SK-N-SH (cell line): ENCODE data around the gene SECISBP2L. TPM values are rescaled to one million over a fixed set of nuclear protein-coding genes. Genes with fewer than 3 reads are reported as not detected.

Source experiments
- CTCF ChIA-PET: fragments of 300-600, 350-600 bp; formaldehyde crosslinking; extraction: SDS; loops from one replicate; lab custom pipeline; 2021; lab: Yijun Ruan, JAX
- POLR2A ChIA-PET: fragments of 350-600 bp; sonication (Branson Sonifier 250); formaldehyde crosslinking; extraction: SDS; loops from one replicate; lab custom pipeline; 2020; ENCODE audit warnings: antibody characterized with exemption, inconsistent platforms; lab: Yijun Ruan, JAX
- DNase-seq: peaks from one replicate; pipeline ENCODE4 v3.0.0; 2012
- H2AFZ ChIP-seq: fragments of 200-600 bp; sonication (generic); 2 replicates; pipeline ENCODE4 v1.8.1; 2016; ENCODE audit warnings: antibody characterized with exemption, mild to moderate bottlenecking, low read depth
- H3F3A ChIP-seq: fragments of 200-600 bp; sonication (generic); replicated peaks from 2 replicates; pipeline ENCODE3; 2016; ENCODE audit warnings: antibody characterized with exemption, mild to moderate bottlenecking; ENCODE audit not compliant: insufficient read depth
- H3K27ac ChIP-seq, 2 experiments: fragments of 200-500 bp in 1 of 2; fragments of 200-600 bp in 1 of 2; sonication (Bioruptor generic) in 1 of 2; sonication (generic), shearing (Covaris generic) in 1 of 2; 2 replicates each; pipeline versions ENCODE4 v1.5.1 to v1.6.1; 2014 to 2016; ENCODE audit warnings: low read depth in 2 of 2, inconsistent platforms in 1 of 2, low read length in 1 of 2, mild to moderate bottlenecking in 1 of 2, mixed read lengths in 1 of 2
- H3K27me3 ChIP-seq: fragments of 200-600 bp; sonication (generic), shearing (Covaris generic); 2 replicates; pipeline ENCODE4 v1.6.1; 2016; ENCODE audit warnings: mixed run types; ENCODE audit not compliant: insufficient read depth
- H3K36me3 ChIP-seq, 2 experiments: fragments of 200-500 bp in 1 of 2; fragments of 200-600 bp in 1 of 2; sonication (Bioruptor generic) in 1 of 2; sonication (generic) in 1 of 2; replicated peaks in 1 of 2; 2 replicates each; pipeline versions ENCODE3 to v1.5.1; 2014 to 2016; ENCODE audit warnings: low read length in 1 of 2, mild to moderate bottlenecking in 1 of 2; ENCODE audit not compliant: insufficient read depth in 2 of 2, control insufficient read depth in 1 of 2
- H3K4me1 ChIP-seq, 2 experiments: fragments of 200-500 bp in 1 of 2; fragments of 200-600 bp in 1 of 2; sonication (Bioruptor generic) in 1 of 2; sonication (generic), shearing (Covaris generic) in 1 of 2; 2 replicates each; pipeline versions ENCODE4 v1.5.1 to v1.6.1; 2014 to 2016; ENCODE audit warnings: low read depth in 1 of 2, low read length in 1 of 2, mixed run types in 1 of 2; ENCODE audit not compliant: insufficient read depth in 2 of 2, control insufficient read depth in 1 of 2
- H3K4me2 ChIP-seq: fragments of 200-600 bp; sonication (generic), shearing (Covaris generic); 2 replicates; pipeline ENCODE4 v1.6.1; 2017; ENCODE audit warnings: mixed run types
- H3K4me3 ChIP-seq, 2 experiments: fragments of 200-500 bp in 1 of 2; fragments of 200-600 bp in 1 of 2; sonication (Bioruptor generic) in 1 of 2; sonication (generic), shearing (Covaris generic) in 1 of 2; 2 replicates each; pipeline versions ENCODE4 v1.5.1 to v1.8.1; 2014 to 2016; ENCODE audit warnings: low read depth in 2 of 2, inconsistent platforms in 1 of 2, low read length in 1 of 2, mild to moderate bottlenecking in 1 of 2, mixed read lengths in 1 of 2, moderate library complexity in 1 of 2
- H3K79me2 ChIP-seq: fragments of 200-600 bp; sonication (generic); 2 replicates; pipeline ENCODE4 v1.8.1; 2017; ENCODE audit warnings: mild to moderate bottlenecking; ENCODE audit not compliant: insufficient read depth
- H3K9ac ChIP-seq: fragments of 200-600 bp; sonication (generic); 2 replicates; pipeline ENCODE4 v1.6.1; 2017; ENCODE audit warnings: mixed run types
- H3K9me2 ChIP-seq: fragments of 200-600 bp; sonication (generic); 2 replicates; pipeline ENCODE4 v1.6.1; 2017; ENCODE audit warnings: mixed run types
- H3K9me3 ChIP-seq: fragments of 200-600 bp; sonication (generic); 2 replicates; pipeline ENCODE4 v1.6.1; 2017; ENCODE audit warnings: mixed run types, mild to moderate bottlenecking, moderate library complexity
- H4K20me1 ChIP-seq: fragments of 200-600 bp; sonication (generic); 2 replicates; pipeline ENCODE4 v1.6.1; 2017; ENCODE audit warnings: mild to moderate bottlenecking, mixed run types; ENCODE audit not compliant: insufficient read depth
- CHD2 ChIP-seq: fragments of 150-350 bp; IDR thresholded peaks from 2 replicates; pipeline ENCODE4 v1.6.1; 2018; ENCODE audit warnings: low read length; ENCODE audit not compliant: partially characterized antibody
- CTCF ChIP-seq: fragments of 200-600 bp; sonication (generic); IDR thresholded peaks from 2 replicates; pipeline ENCODE4 v1.6.1; 2017; ENCODE audit warnings: antibody characterized with exemption, mild to moderate bottlenecking, moderate library complexity
- EP300 ChIP-seq, 2 experiments: IDR thresholded peaks; 2 replicates each; pipeline versions ENCODE4 v1.4.0 to v1.6.1; 2012; ENCODE audit warnings: borderline replicate concordance in 1 of 2, low read depth in 1 of 2, low read length in 1 of 2
- EZH2phosphoT487 ChIP-seq: fragments of 200-600 bp; sonication (generic); IDR thresholded peaks from 2 replicates; pipeline ENCODE4 v1.6.1; 2017; ENCODE audit warnings: low read depth, mixed run types, mild to moderate bottlenecking, antibody characterized with exemption, moderate library complexity, borderline replicate concordance
- FOSL2 ChIP-seq: IDR thresholded peaks from 2 replicates; pipeline ENCODE4 v1.4.0; 2012; ENCODE audit warnings: low read depth, mild to moderate bottlenecking, moderate library complexity, borderline replicate concordance
- FOXJ3 ChIP-seq: sonication (generic); formaldehyde crosslinking; IDR thresholded peaks from 2 replicates; pipeline ENCODE4 v1.5.1; 2020; ENCODE audit warnings: mild to moderate bottlenecking, missing genetic modification reagents
- GABPA ChIP-seq: IDR thresholded peaks from 2 replicates; pipeline ENCODE4 v1.4.0; 2012; ENCODE audit warnings: low read depth, mild to moderate bottlenecking
- GATA2 ChIP-seq: sonication (generic); formaldehyde crosslinking; IDR thresholded peaks from 2 replicates; pipeline ENCODE4 v1.5.0; 2020; ENCODE audit warnings: mild to moderate bottlenecking, missing genetic modification reagents
- JUND ChIP-seq: IDR thresholded peaks from 2 replicates; pipeline ENCODE4 v1.4.0; 2012
- MEF2A ChIP-seq: IDR thresholded peaks from 2 replicates; pipeline ENCODE4 v1.4.0; 2012; ENCODE audit warnings: low read depth, borderline replicate concordance
- NFIC ChIP-seq: IDR thresholded peaks from 2 replicates; pipeline ENCODE4 v1.4.0; 2012; ENCODE audit warnings: borderline replicate concordance
- PBX3 ChIP-seq: IDR thresholded peaks from 2 replicates; pipeline ENCODE4; 2012
- RAD21 ChIP-seq: IDR thresholded peaks from 2 replicates; pipeline ENCODE4 v1.6.1; 2012; ENCODE audit warnings: mild to moderate bottlenecking, low read length
- RCOR1 ChIP-seq: fragments of 150-350 bp; IDR thresholded peaks from 2 replicates; pipeline ENCODE4 v1.6.1; 2017; ENCODE audit warnings: antibody characterized with exemption, low read length
- REST ChIP-seq: IDR thresholded peaks from 2 replicates; pipeline ENCODE4 v1.6.1; 2012; ENCODE audit warnings: mild to moderate bottlenecking, low read depth, low read length, moderate library complexity
- RFX5 ChIP-seq: IDR thresholded peaks from 2 replicates; pipeline ENCODE4 v1.6.1; 2012; ENCODE audit warnings: mild to moderate bottlenecking, improper control_type of control experiment, low read length
- SIN3A ChIP-seq: IDR thresholded peaks from 2 replicates; pipeline ENCODE4 v1.6.1; 2012; ENCODE audit warnings: low read depth, mild to moderate bottlenecking, low read length, moderate library complexity, borderline replicate concordance
- TAF1 ChIP-seq: IDR thresholded peaks from 2 replicates; pipeline ENCODE4 v1.6.1; 2012; ENCODE audit warnings: low read depth, mild to moderate bottlenecking, low read length, moderate library complexity, borderline replicate concordance
- TCF12 ChIP-seq: IDR thresholded peaks from 2 replicates; pipeline ENCODE4 v1.4.0; 2012
- TEAD4 ChIP-seq: IDR thresholded peaks from 2 replicates; pipeline ENCODE4 v1.4.0; 2012; ENCODE audit warnings: mild to moderate bottlenecking, borderline replicate concordance; ENCODE audit not compliant: insufficient read depth
- USF1 ChIP-seq: IDR thresholded peaks from 2 replicates; pipeline ENCODE4 v1.4.0; 2012; ENCODE audit warnings: low read depth, borderline replicate concordance
- USF2 ChIP-seq: fragments of 150-350 bp; IDR thresholded peaks from 2 replicates; pipeline ENCODE4 v1.6.1; 2017; ENCODE audit warnings: antibody characterized with exemption, low read length, low read depth, borderline replicate concordance
- YY1 ChIP-seq: IDR thresholded peaks from 2 replicates; pipeline ENCODE4 v1.4.0; 2012; ENCODE audit warnings: low read depth, mild to moderate bottlenecking
- WGBS: methylation state at CpG from one replicate; pipeline ENCODE4 v1.1.6; 2017; ENCODE audit warnings: low lambda C conversion rate; 5-methylcytosine and 5-hydroxymethylcytosine counted together
- polyA plus RNA-seq, 3 experiments: library from polyadenylated mRNA; depleted of rRNA; stranded (reverse); fragments of >200 nt; gene quantifications; 2 replicates each; pipeline ENCODE4 v1.2.3, GENCODE V29; 2012

The SECISBP2L gene
- polyA plus RNA-seq, 1 of the 3 experiments (the other 2 are of a cell fraction): 6.0 TPM

- no peak for DNase-seq
- Histone ChIP-seq H3K36me3 (no peaks in the 10 kb centered on the region), H3K27ac (peak overlapping the region in 1 of 2 experiments; percentile 49; a peak in 2 of 4 replicates), H3K27me3 (no peaks in the 10 kb centered on the region), H3K79me2 (no peaks in the 10 kb centered on the region), H3F3A (peaks cover 14% of the 10 kb centered on the region), H3K9me3 (no peaks in the 10 kb centered on the region), H3K9ac (no peak overlapping the region), H4K20me1 (no peaks in the 10 kb centered on the region), H2AFZ (peak overlapping the region; percentile 17; the same call in 1 of the 2 replicates), H3K9me2 (no peaks in the 10 kb centered on the region), H3K4me3 (no peak overlapping the region), H3K4me1 (peaks cover 0 to 18% of the 10 kb centered on the region in 2 experiments; a peak in 2 of 4 replicates), H3K4me2 (peak overlapping the region; percentile 40; the same call in 1 of the 2 replicates)
- 24% methylated on average over 5 of the region's 5 CpGs for WGBS
- ChIA-PET CTCF (no interaction called here), POLR2A (no interaction called here)
- TF ChIP-seq CTCF (no peak), YY1 (no peak), TCF12 (peak; percentile 62; the same call in 1 of the 2 replicates), CHD2 (no peak), RCOR1 (no peak), FOXJ3 (CRISPR knock-in tag) (no peak), TAF1 (no peak), REST (no peak), TEAD4 (peak; percentile 16; the same call in 1 of the 2 replicates), USF1 (no peak), NFIC (no peak), FOSL2 (peak; percentile 80; the same call in 1 of the 2 replicates), PBX3 (peak; percentile 39), SIN3A (no peak), EP300 (IDR thresholded peaks at IDR 0.05; ENCODE audit: borderline replicate concordance in 1 of 2, low read depth in 1 of 2, low read length in 1 of 2) (no peak), USF2 (no peak), JUND (peak; percentile 72), GABPA (no peak), EZH2phosphoT487 (no peak), GATA2 (CRISPR knock-in tag) (no peak), RAD21 (no peak), MEF2A (no peak), RFX5 (no peak)
These were observed 100.0 kb downstream of the SECISBP2L start for GRCh38 chr15:48946074-48946839.
